Measurements from ENCODE around the gene TBC1D22B. TPM values are rescaled to one million over a fixed set of nuclear protein-coding genes. Genes with fewer than 3 reads are reported as not detected.

The TBC1D22B gene
- total and polyA plus RNA-seq, 2 donors from 2014 or later = 9.7 to 12.8 TPM

DNA sequence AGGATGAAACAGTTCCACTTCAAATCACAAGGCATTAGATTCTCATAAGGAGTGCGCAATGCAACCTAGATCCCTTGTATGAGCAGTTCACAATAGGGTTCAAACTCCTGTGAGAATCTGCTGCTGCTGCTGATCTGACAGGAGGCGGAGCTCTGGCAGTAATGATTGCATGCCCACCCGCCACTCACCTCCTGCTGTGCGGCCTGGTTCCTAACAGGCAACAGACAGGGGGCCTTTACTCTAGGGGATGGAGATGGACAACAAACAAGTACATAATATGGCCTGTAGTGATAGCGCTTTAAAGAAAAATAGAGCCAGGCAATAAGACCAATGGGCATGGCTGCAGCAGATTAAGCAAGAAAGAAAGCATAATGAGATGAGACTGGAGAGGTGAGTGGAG lies 2.7 kb upstream of the TBC1D22B start:
- no peak for FAIRE-seq
- Histone ChIP-seq H3K27me3 (ENCODE audit: control insufficient read depth, insufficient read depth, low read length) (no peaks in the 10 kb centered on the region), H3K36me3 (ENCODE audit: control insufficient read depth in 2 of 3, insufficient read depth in 3 of 3, low read length in 3 of 3) (no peaks in the 10 kb centered on the region), H3K27ac (ENCODE audit: low read depth in 2 of 2, low read length in 2 of 2) (no peak overlapping the region), H3K4me1 (ENCODE audit: control insufficient read depth in 2 of 3, insufficient read depth in 2 of 3, low read depth in 1 of 3, low read length in 3 of 3) (peaks cover 0 to 16% (median 5%) of the 10 kb centered on the region in 3 donors), H3K4me3 (ENCODE audit: low read length in 3 of 3) (no peak overlapping the region), H3K9me3 (ENCODE audit: control insufficient read depth in 2 of 3, insufficient read depth in 1 of 3, low read length in 3 of 3) (no peaks in the 10 kb centered on the region), H3K9ac (ENCODE audit: low read length in 3 of 3) (no peak overlapping the region)
- TF ChIP-seq, protein P1, sequence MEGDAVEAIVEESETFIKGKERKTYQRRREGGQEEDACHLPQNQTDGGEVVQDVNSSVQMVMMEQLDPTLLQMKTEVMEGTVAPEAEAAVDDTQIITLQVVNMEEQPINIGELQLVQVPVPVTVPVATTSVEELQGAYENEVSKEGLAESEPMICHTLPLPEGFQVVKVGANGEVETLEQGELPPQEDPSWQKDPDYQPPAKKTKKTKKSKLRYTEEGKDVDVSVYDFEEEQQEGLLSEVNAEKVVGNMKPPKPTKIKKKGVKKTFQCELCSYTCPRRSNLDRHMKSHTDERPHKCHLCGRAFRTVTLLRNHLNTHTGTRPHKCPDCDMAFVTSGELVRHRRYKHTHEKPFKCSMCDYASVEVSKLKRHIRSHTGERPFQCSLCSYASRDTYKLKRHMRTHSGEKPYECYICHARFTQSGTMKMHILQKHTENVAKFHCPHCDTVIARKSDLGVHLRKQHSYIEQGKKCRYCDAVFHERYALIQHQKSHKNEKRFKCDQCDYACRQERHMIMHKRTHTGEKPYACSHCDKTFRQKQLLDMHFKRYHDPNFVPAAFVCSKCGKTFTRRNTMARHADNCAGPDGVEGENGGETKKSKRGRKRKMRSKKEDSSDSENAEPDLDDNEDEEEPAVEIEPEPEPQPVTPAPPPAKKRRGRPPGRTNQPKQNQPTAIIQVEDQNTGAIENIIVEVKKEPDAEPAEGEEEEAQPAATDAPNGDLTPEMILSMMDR (IDR thresholded peaks at IDR 0.05; ENCODE audit: borderline replicate concordance, extremely low read depth, insufficient read depth) = no peak
- DNase-seq = no peak
- intact Hi-C loops (cut with DNase I) = no loop called here

DNA sequence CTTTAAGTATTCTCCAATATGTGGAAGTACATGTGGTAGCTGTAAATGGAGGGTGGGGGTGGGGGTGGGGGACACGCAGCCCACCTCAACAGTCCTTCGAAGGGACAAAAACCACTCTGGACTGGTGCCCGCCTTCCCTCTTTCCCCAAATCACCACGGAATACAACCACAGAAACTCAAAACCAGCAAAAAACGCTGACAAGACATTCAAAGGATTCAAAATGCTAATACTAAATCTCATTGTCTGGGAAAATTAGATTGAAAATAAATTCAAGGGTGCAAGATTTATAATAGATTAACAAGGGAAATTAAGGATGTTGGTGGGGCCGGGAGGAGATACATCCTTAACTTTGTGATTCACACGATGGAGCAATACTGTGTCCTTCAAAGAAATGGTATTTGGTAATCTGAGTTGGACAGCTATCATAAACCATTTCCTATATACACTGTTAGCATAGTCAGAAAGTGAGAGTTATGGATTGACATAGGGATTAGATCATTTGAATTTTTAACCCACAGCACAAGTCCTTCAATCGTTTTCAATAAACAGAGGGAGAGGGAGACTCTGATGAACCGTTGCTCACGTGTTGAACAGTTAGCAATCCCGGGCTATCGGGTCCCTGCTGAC lies 766 bp upstream of the TBC1D22B start:
- Histone ChIP-seq H3K36me3 (ENCODE audit: control insufficient read depth in 2 of 3, insufficient read depth in 3 of 3, low read length in 3 of 3) (no peaks in the 10 kb centered on the region), H3K9ac (ENCODE audit: low read length in 3 of 3) (peak overlapping the region in 2 of 3 donors; percentile 11 to 66), H3K27me3 (ENCODE audit: control insufficient read depth, insufficient read depth, low read length) (no peaks in the 10 kb centered on the region), H3K27ac (ENCODE audit: low read depth in 2 of 2, low read length in 2 of 2) (no peak overlapping the region), H3K4me3 (ENCODE audit: low read length in 3 of 3) (peak overlapping the region; percentile 62 to 95 (median 65)), H3K4me1 (ENCODE audit: control insufficient read depth in 2 of 3, insufficient read depth in 2 of 3, low read depth in 1 of 3, low read length in 3 of 3) (peaks cover 0 to 16% (median 5%) of the 10 kb centered on the region in 3 donors), H3K9me3 (ENCODE audit: control insufficient read depth in 2 of 3, insufficient read depth in 1 of 3, low read length in 3 of 3) (no peaks in the 10 kb centered on the region)
- DNase-seq (no peak), FAIRE-seq (no peak)
- TF ChIP-seq, protein P1 (IDR thresholded peaks at IDR 0.05; ENCODE audit: borderline replicate concordance, extremely low read depth, insufficient read depth) = no peak
- intact Hi-C loops (cut with DNase I) = no loop called here

DNA sequence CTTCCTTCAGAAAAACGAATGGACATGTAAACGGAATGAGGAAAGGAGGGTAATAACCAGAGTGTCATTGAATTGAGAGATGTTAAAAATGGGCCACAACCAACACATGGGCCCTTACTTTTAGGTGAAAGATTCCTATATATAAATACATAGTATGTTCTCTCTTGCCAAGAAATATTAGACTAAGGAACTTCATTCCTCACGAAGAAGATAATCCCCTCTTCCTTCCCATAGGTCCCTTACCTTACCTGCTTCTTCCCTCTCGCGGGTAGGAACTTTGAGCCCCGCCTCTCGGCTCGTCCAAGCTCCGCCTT lies 295 bp upstream of the TBC1D22B start:
- Histone ChIP-seq H3K4me1 (ENCODE audit: control insufficient read depth in 2 of 3, insufficient read depth in 2 of 3, low read depth in 1 of 3, low read length in 3 of 3) (peaks cover 0 to 16% (median 5%) of the 10 kb centered on the region in 3 donors), H3K27me3 (ENCODE audit: control insufficient read depth, insufficient read depth, low read length) (no peaks in the 10 kb centered on the region), H3K4me3 (ENCODE audit: low read length in 3 of 3) (peak overlapping the region; percentile 62 to 95 (median 65)), H3K36me3 (ENCODE audit: control insufficient read depth in 2 of 3, insufficient read depth in 3 of 3, low read length in 3 of 3) (no peaks in the 10 kb centered on the region), H3K9ac (ENCODE audit: low read length in 3 of 3) (peak overlapping the region in 2 of 3 donors; percentile 11 to 66), H3K9me3 (ENCODE audit: control insufficient read depth in 2 of 3, insufficient read depth in 1 of 3, low read length in 3 of 3) (no peaks in the 10 kb centered on the region), H3K27ac (ENCODE audit: low read depth in 2 of 2, low read length in 2 of 2) (no peak overlapping the region)
- DNase-seq = no peak
- TF ChIP-seq, protein P1 (IDR thresholded peaks at IDR 0.05; ENCODE audit: borderline replicate concordance, extremely low read depth, insufficient read depth) = no peak
- intact Hi-C loops (cut with DNase I) = no loop called here
- FAIRE-seq = no peak
